Measurements from ENCODE around the gene SPOCK3. TPM values are rescaled to one million over a fixed set of nuclear protein-coding genes. Genes with fewer than 3 reads are reported as not detected.
"Not testable (repeated sequence)": the region's sequence is repeated elsewhere in the genome, so short reads cannot be mapped to it uniquely, and the experiment has no call there.

The SPOCK3 gene
- total RNA-seq (1 to 10 TPM in 6 of 9 donors, under 1 TPM in 2, not detected in 1; 0.21 to 3.0 (median 1.4) TPM), polyA plus RNA-seq (under 1 TPM; 0.06 to 0.15 TPM)
- long read RNA-seq, donor 1, partial matches to known transcripts = 0 of 1 reads
- long read RNA-seq, donor 1, other reads (novel, unspliced or antisense) = 0 of 1 reads
- long read RNA-seq, donor 2 = 0 reads
- long read RNA-seq, donor 3, partial matches to known transcripts = 0 of 1 reads
- long read RNA-seq, donor 3, other reads (novel, unspliced or antisense) = 0 of 1 reads

DNA sequence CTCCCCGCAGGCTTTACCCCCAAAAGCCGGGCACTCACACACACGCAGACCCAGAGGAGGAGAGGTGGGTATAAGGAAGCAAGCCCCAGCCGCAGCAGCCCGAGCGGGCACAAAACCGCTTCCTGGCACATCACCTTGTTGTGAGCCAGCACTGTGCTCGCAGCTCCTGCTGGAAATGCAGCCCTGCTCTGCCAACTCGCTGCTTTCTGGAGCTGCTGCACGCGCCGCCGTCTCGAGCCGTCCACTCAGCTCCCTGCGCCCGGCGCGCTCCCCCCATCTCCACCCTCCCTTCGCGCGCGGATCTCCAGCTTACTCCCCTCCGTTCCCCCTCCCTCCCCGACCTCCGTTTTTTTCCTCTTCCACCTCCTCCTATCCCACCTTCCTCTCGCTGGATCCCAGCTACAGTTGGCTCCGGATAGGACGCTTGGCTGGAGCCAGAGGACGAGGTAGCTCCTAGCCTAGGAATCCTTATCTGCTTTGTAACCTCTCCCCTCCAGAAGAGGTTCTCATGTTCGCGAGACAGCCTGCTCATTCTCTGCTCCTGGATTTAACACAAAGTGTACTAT lies at the start of gene SPOCK3:
SPOCK3 (minus strand) TSS at position 179 of the 566 bp plus-strand sequence.
- DNase-seq (peak; percentile 17 to 64 (median 34)), ATAC-seq (peak; percentile 71 to 85 (median 83))
- H3K4me1 ChIP-seq = peaks cover 0 to 17% (median 0%) of the 10 kb centered on the region in 12 donors
- peaks cover 0 to 46% (median 5%) of the 10 kb centered on the region in 9 donors for H3K27me3 ChIP-seq
- TF ChIP-seq, protein P1, sequence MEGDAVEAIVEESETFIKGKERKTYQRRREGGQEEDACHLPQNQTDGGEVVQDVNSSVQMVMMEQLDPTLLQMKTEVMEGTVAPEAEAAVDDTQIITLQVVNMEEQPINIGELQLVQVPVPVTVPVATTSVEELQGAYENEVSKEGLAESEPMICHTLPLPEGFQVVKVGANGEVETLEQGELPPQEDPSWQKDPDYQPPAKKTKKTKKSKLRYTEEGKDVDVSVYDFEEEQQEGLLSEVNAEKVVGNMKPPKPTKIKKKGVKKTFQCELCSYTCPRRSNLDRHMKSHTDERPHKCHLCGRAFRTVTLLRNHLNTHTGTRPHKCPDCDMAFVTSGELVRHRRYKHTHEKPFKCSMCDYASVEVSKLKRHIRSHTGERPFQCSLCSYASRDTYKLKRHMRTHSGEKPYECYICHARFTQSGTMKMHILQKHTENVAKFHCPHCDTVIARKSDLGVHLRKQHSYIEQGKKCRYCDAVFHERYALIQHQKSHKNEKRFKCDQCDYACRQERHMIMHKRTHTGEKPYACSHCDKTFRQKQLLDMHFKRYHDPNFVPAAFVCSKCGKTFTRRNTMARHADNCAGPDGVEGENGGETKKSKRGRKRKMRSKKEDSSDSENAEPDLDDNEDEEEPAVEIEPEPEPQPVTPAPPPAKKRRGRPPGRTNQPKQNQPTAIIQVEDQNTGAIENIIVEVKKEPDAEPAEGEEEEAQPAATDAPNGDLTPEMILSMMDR (IDR thresholded peaks at IDR 0.05) = no peak
- TF ChIP-seq POLR2A (IDR thresholded peaks at IDR 0.05) = no peak
- intact Hi-C loops (cut with DNase I) = no loop called here
- no peak within 1 kb of the TSS for H3K27ac ChIP-seq
- H3K4me3 ChIP-seq = peak within 1 kb of the TSS; percentile 16 to 55 (median 45)
- peaks cover 0 to 2% (median 0%) of the 10 kb centered on the region in 12 donors for H3K9me3 ChIP-seq
- 0 to 2% (median 1%) methylated on average over 29 to 32 of the region's 32 CpGs for WGBS, 4 donors
- no peaks in the 10 kb centered on the region for H3K36me3 ChIP-seq

DNA sequence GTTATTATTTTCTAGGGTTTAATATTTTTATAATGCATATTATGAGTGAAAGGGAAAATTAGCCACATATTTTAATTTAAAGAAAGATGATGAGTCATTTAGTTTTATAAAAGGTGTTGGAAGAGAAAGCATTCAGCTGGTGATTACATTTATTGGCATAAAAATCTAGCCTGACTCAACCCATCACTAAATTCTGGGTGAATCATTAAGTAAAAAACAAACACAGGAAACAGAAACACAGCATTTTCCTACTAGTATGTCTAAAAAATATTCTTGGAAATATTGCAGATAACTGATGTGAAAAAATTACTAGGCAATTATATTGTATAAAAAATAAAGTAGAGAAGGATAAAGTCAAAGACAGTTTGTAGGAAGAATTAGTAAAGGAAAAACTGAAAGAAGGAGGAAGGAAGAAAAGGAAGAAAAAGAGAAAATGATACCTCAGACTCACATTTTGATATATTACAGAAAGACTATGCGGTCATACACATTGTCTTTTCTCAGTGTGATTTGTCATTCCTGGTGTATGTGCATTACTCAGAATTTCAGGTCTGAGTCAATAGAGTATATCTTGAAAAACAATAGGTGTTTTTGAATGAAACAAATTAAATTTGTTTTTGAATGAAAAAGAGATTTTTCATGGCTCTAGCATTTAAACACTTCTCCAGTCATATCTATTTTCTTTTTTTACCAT lies 48.0 kb upstream of the SPOCK3 start:
- Histone ChIP-seq H3K9me3 (peaks cover 0 to 34% (median 0%) of the 10 kb centered on the region in 12 donors), H3K4me1 (no peaks in the 10 kb centered on the region), H3K27ac (no peak overlapping the region), H3K4me3 (no peak overlapping the region), H3K36me3 (no peaks in the 10 kb centered on the region), H3K27me3 (no peaks in the 10 kb centered on the region)
- ATAC-seq = no peak
- TF ChIP-seq, protein P1 (IDR thresholded peaks at IDR 0.05) = no peak
- TF ChIP-seq POLR2A (IDR thresholded peaks at IDR 0.05) = no peak
- WGBS, 4 donors = 79 to 93% (median 87%) methylated on average over 1 of the region's 1 CpG
- intact Hi-C loops (cut with DNase I) = no loop called here
- DNase-seq = no peak

DNA sequence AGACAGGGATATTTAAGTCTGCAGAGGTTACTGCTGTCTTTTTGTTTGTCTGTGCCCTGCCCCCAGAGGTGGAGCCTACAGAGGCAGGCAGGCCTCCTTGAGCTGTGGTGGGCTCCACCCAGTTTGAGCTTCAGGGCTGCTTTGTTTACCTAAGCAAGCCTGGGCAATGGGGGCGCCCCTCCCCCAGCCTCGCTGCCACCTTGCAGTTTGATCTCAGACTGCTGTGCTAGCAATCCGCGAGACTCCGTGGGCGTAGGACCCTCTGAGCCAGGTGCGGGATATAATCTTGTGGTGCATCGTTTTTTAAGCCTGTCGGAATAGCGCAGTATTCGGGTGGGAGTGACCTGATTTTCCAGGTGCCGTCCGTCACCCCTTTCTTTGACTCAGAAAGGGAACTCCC lies 47.3 kb upstream of the SPOCK3 start:
- intact Hi-C loops (cut with DNase I) = not testable (repeated sequence)
- peaks cover 0 to 26% (median 0%) of the 10 kb centered on the region in 12 donors for H3K9me3 ChIP-seq

DNA sequence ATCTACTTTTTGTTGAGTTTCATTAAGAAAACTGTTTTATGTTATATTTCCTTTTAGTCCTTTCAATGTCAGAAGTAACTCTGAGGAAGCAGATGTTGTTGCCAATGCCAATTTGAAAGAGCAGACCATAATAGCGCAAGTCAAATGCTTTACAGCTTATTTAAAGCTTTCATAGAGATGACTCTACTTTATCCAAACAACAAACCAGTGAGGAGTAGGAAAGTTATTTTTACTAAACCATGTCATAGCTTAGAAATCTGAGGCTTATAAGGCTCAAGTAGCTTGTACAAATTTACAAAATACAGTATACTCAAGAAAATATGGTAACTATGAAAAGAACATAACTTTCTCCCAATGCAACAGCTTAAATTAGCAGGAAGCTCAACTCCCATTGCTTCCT lies 40.1 kb upstream of the SPOCK3 start:
- Histone ChIP-seq H3K4me1 (no peaks in the 10 kb centered on the region), H3K27me3 (no peaks in the 10 kb centered on the region), H3K36me3 (no peaks in the 10 kb centered on the region), H3K4me3 (no peak overlapping the region), H3K27ac (no peak overlapping the region), H3K9me3 (peaks cover 0 to 3% (median 0%) of the 10 kb centered on the region in 12 donors)
- intact Hi-C loops (cut with DNase I) = no loop called here
- no peak for DNase-seq
- TF ChIP-seq POLR2A (IDR thresholded peaks at IDR 0.05) = no peak
- TF ChIP-seq, protein P1 (IDR thresholded peaks at IDR 0.05) = no peak
- ATAC-seq = no peak
- WGBS, 4 donors = 61 to 77% (median 71%) methylated on average over 1 of the region's 1 CpG

More for the DNA sequence above, 47.3 kb upstream of the SPOCK3 start:
- H3K27ac ChIP-seq, DNase-seq, H3K4me1 ChIP-seq, H3K4me3 ChIP-seq, H3K27me3 ChIP-seq, H3K36me3 ChIP-seq, ATAC-seq: not testable (repeated sequence)
- WGBS, 4 donors = 89 to 97% (median 93%) methylated on average over 13 of the region's 13 CpGs
